GM21737 (cell line): ENCODE measurements around the gene EPAS1.

Experiments used
- ATAC-seq: cut with Tn5 transposase; IDR thresholded peaks from one replicate; pipeline ENCODE4 v1.9.1; 2021; ENCODE audit warnings: mild to moderate bottlenecking, moderate library complexity; ENCODE audit not compliant: unreplicated experiment

Gene EPAS1

DNA sequence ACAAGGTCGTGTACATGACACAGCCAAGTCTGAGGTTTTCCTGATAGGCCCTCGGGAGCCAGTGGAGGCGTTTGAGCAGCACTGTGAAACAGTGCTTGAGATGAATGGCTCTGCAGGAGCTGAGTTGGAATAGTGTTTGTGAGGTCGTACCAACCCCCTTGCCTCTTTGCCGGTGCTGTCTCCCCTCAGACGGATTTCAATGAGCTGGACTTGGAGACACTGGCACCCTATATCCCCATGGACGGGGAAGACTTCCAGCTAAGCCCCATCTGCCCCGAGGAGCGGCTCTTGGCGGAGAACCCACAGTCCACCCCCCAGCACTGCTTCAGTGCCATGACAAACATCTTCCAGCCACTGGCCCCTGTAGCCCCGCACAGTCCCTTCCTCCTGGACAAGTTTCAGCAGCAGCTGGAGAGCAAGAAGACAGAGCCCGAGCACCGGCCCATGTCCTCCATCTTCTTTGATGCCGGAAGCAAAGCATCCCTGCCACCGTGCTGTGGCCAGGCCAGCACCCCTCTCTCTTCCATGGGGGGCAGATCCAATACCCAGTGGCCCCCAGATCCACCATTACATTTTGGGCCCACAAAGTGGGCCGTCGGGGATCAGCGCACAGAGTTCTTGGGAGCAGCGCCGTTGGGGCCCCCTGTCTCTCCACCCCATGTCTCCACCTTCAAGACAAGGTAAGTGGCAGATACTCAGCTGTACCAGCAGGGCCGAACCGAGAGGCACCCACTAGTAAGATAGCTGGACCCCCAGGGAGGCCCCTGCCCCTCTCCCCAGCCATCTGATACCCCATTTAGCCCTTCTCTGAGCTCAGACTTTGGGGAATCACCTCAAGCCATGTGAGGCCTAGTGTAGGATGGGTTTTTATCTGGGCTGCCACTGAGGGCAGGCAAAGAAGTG lies 83.1 kb downstream of the EPAS1 start:
- ATAC-seq, result no peak

DNA sequence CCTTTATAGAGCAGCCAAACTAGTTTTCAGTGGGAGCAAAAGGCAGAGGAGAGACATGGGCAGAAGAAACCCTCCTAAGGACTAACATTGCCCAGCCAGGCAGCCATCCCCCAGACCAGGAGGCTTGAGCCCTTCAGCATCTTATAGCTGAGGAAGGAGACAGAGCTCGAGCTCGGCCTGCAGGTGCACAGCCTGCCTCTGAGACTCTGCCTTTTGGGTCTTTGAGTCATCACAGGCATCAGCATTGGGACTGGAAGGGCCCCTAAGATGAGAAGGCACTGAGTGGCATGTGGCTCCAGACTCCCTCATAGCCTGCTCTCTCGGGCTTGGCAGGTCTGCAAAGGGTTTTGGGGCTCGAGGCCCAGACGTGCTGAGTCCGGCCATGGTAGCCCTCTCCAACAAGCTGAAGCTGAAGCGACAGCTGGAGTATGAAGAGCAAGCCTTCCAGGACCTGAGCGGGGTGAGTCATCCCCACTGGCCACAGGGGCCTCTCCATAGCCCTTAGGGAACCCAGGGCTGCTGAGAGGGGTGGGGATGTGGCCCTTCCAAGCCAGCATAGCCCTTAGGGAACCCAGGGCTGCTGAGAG lies 84.1 kb downstream of the EPAS1 start:
- ATAC-seq, result no peak

GRCh38 chr2:46381871-46382270 lies 84.7 kb downstream of the EPAS1 start:
- no peak for ATAC-seq

- ATAC-seq, result no peak
These were observed 85.3 kb downstream of the EPAS1 start for GRCh38 chr2:46382331-46383112.

GRCh38 chr2:46383113-46383395 lies 85.8 kb downstream of the EPAS1 start:
- no peak for ATAC-seq

- ATAC-seq, result no peak
These were observed 86.7 kb downstream of the EPAS1 start for GRCh38 chr2:46383784-46384456.

- no peak for ATAC-seq
These were observed 87.2 kb downstream of the EPAS1 start for GRCh38 chr2:46384457-46384815.

- ATAC-seq, result no peak
These were observed 88.8 kb downstream of the EPAS1 start for GRCh38 chr2:46385786-46386577.

- no peak for ATAC-seq
These were observed 89.6 kb downstream of the EPAS1 start for GRCh38 chr2:46386763-46387162.

DNA sequence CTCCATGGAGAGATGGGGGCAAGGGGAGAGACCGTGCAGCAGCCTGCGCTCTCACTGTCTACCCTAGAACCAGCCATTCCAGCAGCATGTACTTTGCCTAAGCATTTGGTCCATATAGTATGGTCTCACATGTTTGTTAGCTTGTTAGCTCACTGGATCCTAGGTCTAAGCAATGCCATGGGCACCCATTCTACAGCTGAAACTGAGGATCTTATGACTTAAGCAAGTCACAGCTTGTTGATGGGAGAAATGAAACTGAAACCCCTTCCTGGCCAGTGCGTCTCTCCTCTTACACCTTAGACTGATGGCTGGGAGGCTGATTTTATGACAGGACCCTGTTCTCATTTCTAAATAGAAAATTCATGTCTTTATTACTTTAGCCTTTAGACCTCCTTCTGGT lies 90.1 kb downstream of the EPAS1 start:
- ATAC-seq, result no peak

DNA sequence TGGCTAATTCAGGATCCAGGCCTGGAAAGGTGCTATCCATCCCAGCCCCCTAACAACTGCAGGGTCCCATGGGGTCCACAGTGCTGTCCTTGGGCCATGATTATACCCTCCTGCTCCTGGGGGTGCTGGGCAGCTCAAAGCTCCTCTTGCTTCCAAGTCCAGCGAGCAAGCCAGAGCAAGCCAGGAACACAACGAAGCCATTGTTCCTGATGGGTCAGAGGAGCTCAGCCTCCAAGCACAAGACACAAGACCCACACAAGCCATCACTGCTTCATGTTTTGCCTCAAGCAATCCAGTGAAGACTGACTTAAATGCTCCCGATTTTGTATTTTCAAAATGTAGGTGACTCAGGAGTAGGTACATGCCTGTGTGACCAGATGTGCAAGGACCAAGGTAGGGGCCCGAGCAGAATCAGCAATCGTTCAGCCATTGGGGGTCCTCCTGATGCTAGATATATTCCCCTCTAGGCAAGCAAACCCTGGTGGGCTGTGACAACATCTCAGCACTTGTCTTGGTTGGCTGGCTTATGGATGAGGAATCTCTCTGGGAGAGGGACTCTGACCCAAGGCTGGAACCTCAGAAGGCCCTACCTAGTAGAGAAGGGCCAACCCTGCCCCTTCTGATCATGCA lies 90.8 kb downstream of the EPAS1 start:
- ATAC-seq, result no peak

- no peak for ATAC-seq
These were observed 91.7 kb downstream of the EPAS1 start for GRCh38 chr2:46388881-46389280.

GRCh38 chr2:46389417-46389916 lies 92.3 kb downstream of the EPAS1 start:
- no peak for ATAC-seq

- no peak for ATAC-seq
These were observed 92.8 kb downstream of the EPAS1 start for GRCh38 chr2:46390036-46390435.

DNA sequence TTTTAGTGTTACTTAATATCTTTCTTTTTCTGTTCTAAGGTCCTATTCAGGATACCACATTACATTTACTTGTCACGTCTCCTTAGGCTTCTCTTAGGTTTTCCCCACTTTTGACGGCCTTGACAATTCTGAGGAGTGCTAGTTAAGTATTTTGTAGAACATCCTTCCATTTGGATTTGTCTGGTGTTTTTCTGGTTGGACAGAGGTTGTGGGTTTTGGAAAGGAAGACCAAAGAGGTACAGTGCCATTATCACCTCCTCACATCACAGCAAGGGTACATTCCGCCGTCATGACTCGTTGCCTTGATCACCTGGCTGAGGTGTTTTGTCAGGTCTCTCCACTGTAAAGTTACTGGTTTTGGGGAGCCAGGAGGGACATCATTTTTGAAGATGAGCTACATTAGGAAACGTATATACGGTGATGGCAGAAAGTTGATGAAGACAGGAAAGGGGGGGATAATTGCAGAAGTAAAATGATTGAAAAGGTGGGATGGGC lies 93.7 kb downstream of the EPAS1 start:
- no peak for ATAC-seq

DNA sequence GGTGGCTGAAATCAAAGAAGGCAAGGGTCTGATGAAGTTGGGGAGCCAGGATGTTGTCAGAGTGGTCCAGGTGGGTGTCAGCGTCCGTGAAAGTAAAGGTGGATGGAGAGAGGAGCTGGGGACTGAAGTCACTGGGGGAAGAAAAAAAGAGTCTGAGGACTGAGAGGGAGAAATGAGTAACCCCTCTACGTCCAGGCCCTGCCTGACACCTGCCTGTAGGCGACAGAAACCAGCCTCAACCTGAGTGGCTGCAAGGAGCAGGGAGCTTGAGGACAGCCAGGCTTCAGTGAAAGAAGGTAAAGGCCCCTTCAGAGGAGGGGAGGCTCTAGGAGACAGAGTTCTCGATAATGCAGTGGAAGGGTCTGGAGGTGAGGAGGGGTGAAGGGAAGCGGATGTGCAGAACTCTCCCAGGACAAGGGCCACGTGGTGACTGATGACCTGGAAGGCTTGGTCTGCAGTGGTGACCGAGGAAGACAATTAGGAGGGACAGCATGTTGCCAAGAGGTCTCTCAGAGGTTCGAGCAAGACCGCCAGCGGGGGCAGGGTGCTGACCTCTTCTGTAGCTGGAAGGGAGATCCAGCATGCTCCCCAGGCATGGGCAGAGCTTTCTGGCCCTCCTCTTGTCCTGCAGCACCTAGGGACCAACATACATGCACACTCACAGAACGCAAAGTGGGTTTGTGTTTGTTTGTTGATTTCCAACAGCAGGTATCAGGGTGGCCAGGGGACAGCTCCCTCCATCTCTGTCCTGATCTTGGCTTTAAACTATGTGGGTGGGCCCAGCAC lies 95.5 kb downstream of the EPAS1 start:
- ATAC-seq, result no peak

DNA sequence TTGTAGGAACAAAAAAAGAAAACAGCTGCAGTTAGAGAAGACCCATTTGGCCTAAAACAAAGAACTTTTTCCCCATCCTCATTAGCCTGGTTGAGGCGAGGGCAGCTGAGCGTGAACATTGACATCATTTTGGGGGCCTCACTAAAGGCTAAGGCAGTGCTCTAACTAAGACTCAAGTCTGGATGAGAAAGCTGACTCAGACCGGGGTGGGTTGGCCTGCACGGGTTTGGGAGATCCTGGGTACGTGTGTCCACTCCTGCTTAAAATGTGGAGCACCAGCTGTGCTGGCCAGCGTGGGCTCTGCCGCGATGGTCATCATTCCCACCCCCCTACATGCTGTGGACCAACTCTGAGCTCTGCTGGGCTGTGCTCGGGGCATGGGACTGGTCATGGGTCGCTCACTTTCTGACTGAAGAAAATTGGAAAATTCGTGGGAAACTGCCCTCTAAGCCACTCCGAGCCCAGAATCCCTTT lies 96.2 kb downstream of the EPAS1 start:
- ATAC-seq, result no peak

GRCh38 chr2:46393865-46394264 lies 96.7 kb downstream of the EPAS1 start:
- ATAC-seq, result no peak
